ENCODE results near the gene APOC1. TPM values are rescaled to one million over a fixed set of nuclear protein-coding genes. Genes with fewer than 3 reads are reported as not detected.
A peak's percentile ranks its signal among the peaks of the same experiment; 100 is the strongest.
"Not testable (repeated sequence)": the region's sequence is repeated elsewhere in the genome, so short reads cannot be mapped to it uniquely, and the experiment has no call there.

Gene APOC1
- total and polyA plus RNA-seq, 2 donors (not counting 1 experiment from before 2014, with no cell fraction given): 2.3 to 2.6 TPM

- no peak overlapping the region for H3K27ac ChIP-seq (ENCODE audit: insufficient read depth, low read length)
- H3K36me3 ChIP-seq (ENCODE audit: control insufficient read depth, insufficient read depth, low read length): no peaks in the 10 kb centered on the region
- no peak for TF ChIP-seq CTCF (conservative IDR thresholded peaks at IDR 0.05 in 1 of 2, IDR thresholded peaks at IDR 0.05 in 1 of 2; ENCODE audit: low read depth in 1 of 2, low read length in 2 of 2)
- no peak for TF ChIP-seq EZH2 (IDR thresholded peaks at IDR 0.05; ENCODE audit: low read length, missing control alignments)
- H3K4me2 ChIP-seq (ENCODE audit: extremely low read depth, insufficient read depth, low read length): no peak overlapping the region
- no peak overlapping the region for H2AFZ ChIP-seq (ENCODE audit: low read length)
- H3K27me3 ChIP-seq (ENCODE audit: control insufficient read depth, insufficient read depth, low read length): no peaks in the 10 kb centered on the region
- H4K20me1 ChIP-seq (ENCODE audit: control insufficient read depth, extremely low read depth, insufficient read depth, low read length): no peaks in the 10 kb centered on the region
- H3K4me3 ChIP-seq (replicated peaks in 1 of 4; ENCODE audit: control extremely low read depth in 1 of 4, insufficient read depth in 1 of 4, low read depth in 3 of 4, low read length in 4 of 4): no peak overlapping the region
- no peaks in the 10 kb centered on the region for H3K9me3 ChIP-seq (ENCODE audit: control insufficient read depth, insufficient read depth, low read depth, low read length)
- H3K4me1 ChIP-seq (ENCODE audit: control insufficient read depth, extremely low read depth, insufficient read depth, low read length): peaks cover 6% of the 10 kb centered on the region
- DNase-seq (ENCODE audit: low read depth in 2 of 2): peak in 1 of 2 donors; percentile 55
- no peaks in the 10 kb centered on the region for H3K79me2 ChIP-seq (ENCODE audit: control insufficient read depth, insufficient read depth, low read length)
- no peak overlapping the region for H3K9ac ChIP-seq (ENCODE audit: insufficient read depth, low read length)
Observed at GRCh38 chr19:44912854-44913253, 1.6 kb upstream of the APOC1 start.

- H2AFZ ChIP-seq (ENCODE audit: low read length); H3K27ac ChIP-seq (ENCODE audit: insufficient read depth, low read length): not testable (repeated sequence)
Observed at GRCh38 chr19:44913512-44914432, 636 bp upstream of the APOC1 start.

GRCh38 chr19:44924243-44924725, 9.9 kb downstream of the APOC1 start:
- peak overlapping the region; percentile 8 for H2AFZ ChIP-seq (ENCODE audit: low read length)
- TF ChIP-seq EZH2 (IDR thresholded peaks at IDR 0.05; ENCODE audit: low read length, missing control alignments) (no peak), CTCF (conservative IDR thresholded peaks at IDR 0.05 in 1 of 2, IDR thresholded peaks at IDR 0.05 in 1 of 2; ENCODE audit: low read depth in 1 of 2, low read length in 2 of 2) (no peak)
- no peak overlapping the region for H3K9ac ChIP-seq (ENCODE audit: insufficient read depth, low read length)
- no peaks in the 10 kb centered on the region for H3K36me3 ChIP-seq (ENCODE audit: control insufficient read depth, insufficient read depth, low read length)
- no peak overlapping the region for H3K4me3 ChIP-seq (replicated peaks in 1 of 4; ENCODE audit: control extremely low read depth in 1 of 4, insufficient read depth in 1 of 4, low read depth in 3 of 4, low read length in 4 of 4)
- no peak overlapping the region for H3K27ac ChIP-seq (ENCODE audit: insufficient read depth, low read length)
- H3K4me2 ChIP-seq (ENCODE audit: extremely low read depth, insufficient read depth, low read length): no peak overlapping the region
- no peak for DNase-seq (ENCODE audit: low read depth in 2 of 2)
- H4K20me1 ChIP-seq (ENCODE audit: control insufficient read depth, extremely low read depth, insufficient read depth, low read length): no peaks in the 10 kb centered on the region
- H3K79me2 ChIP-seq (ENCODE audit: control insufficient read depth, insufficient read depth, low read length): no peaks in the 10 kb centered on the region
- no peaks in the 10 kb centered on the region for H3K27me3 ChIP-seq (ENCODE audit: control insufficient read depth, insufficient read depth, low read length)
- peaks cover 12% of the 10 kb centered on the region for H3K4me1 ChIP-seq (ENCODE audit: control insufficient read depth, extremely low read depth, insufficient read depth, low read length)
- H3K9me3 ChIP-seq (ENCODE audit: control insufficient read depth, insufficient read depth, low read depth, low read length): no peaks in the 10 kb centered on the region

More at GRCh38 chr19:44913512-44914432, 636 bp upstream of the APOC1 start:
- Histone ChIP-seq H3K4me2 (ENCODE audit: extremely low read depth, insufficient read depth, low read length) (peak overlapping the region; percentile 79), H3K4me3 (replicated peaks in 1 of 4; ENCODE audit: control extremely low read depth in 1 of 4, insufficient read depth in 1 of 4, low read depth in 3 of 4, low read length in 4 of 4) (peak overlapping the region in 1 of 4 experiments; percentile 65)
- not testable (repeated sequence) for H4K20me1 ChIP-seq (ENCODE audit: control insufficient read depth, extremely low read depth, insufficient read depth, low read length); H3K27me3 ChIP-seq (ENCODE audit: control insufficient read depth, insufficient read depth, low read length); H3K4me1 ChIP-seq (ENCODE audit: control insufficient read depth, extremely low read depth, insufficient read depth, low read length); H3K79me2 ChIP-seq (ENCODE audit: control insufficient read depth, insufficient read depth, low read length); H3K9ac ChIP-seq (ENCODE audit: insufficient read depth, low read length); DNase-seq (ENCODE audit: low read depth in 2 of 2); H3K9me3 ChIP-seq (ENCODE audit: control insufficient read depth, insufficient read depth, low read depth, low read length); H3K36me3 ChIP-seq (ENCODE audit: control insufficient read depth, insufficient read depth, low read length)
